SK-N-MC (cell line): ENCODE data around the gene CADPS.

Experiments used
- EZH2 ChIP-seq: fragments of 200-600 bp; sonication (generic); IDR thresholded peaks from one replicate; pipeline ENCODE4 v1.6.1; 2017; ENCODE audit warnings: antibody characterized with exemption
- POLR2AphosphoS5 ChIP-seq: IDR thresholded peaks from 2 replicates; pipeline ENCODE4 v1.6.1; 2012; ENCODE audit warnings: mild to moderate bottlenecking, low read depth, low read length, borderline replicate concordance

DNA sequence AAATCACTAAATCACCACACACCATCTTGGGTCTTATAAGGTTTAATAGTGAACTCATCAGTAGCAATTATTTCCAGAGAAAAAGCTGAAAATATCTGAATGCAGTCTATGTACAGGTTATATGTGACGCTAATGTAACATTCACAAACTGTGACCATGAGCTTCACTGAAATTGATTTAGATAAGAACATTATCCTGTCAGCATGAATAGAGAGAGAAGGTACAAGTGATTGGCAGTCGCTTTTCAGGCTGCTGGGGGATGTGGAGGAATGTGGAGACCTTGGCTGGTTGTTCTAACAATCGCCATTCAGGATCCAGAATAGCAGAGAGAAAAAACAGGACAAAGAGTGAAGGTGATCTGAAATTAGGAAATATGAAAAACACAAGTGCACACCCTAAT lies 98.1 kb downstream of the CADPS start:
- TF ChIP-seq EZH2 = no peak
- TF ChIP-seq POLR2AphosphoS5 = no peak
